Heart left ventricle (tissue), 16 donors: Measurements from ENCODE around the gene KRABD2.

Experiments
- ATAC-seq, 4 donors: fragments of 200-7000 bp; cut with Tn5 transposase; one replicate each; pipeline ENCODE4 v1.9.1; 2020 to 2022; ENCODE audit warnings: moderate library complexity in 4 of 4, mild to moderate bottlenecking in 3 of 4, moderate number of reproducible peaks in 1 of 4
- DNase-seq, 5 donors: peaks; one replicate each; pipeline ENCODE4 v3.0.0-alpha.2; 2020
- H3K27ac ChIP-seq, 12 donors: fragments of 200-600 bp; sonication (generic) in 4 of 12; one replicate each; pipeline versions ENCODE4 v1.5.0 to v1.8.0; 2016 to 2022; ENCODE audit warnings: mild to moderate bottlenecking in 2 of 12
- H3K27me3 ChIP-seq, 9 donors: fragments of 200-600 bp; sonication (generic) in 2 of 9; one replicate each; pipeline versions ENCODE4 v1.5.1 to v1.8.0; 2016 to 2022; ENCODE audit warnings: mild to moderate bottlenecking in 3 of 9
- H3K36me3 ChIP-seq, 9 donors: fragments of 200-600 bp; sonication (generic) in 2 of 9; one replicate each; pipeline versions ENCODE4 v1.5.0 to v1.8.0; 2018 to 2022; ENCODE audit warnings: mild to moderate bottlenecking in 2 of 9
- H3K4me1 ChIP-seq, 12 donors: fragments of 200-600 bp; sonication (generic) in 4 of 12; one replicate each; pipeline versions ENCODE4 v1.5.0 to v1.8.0; 2016 to 2022; ENCODE audit warnings: mild to moderate bottlenecking in 3 of 12
- H3K4me3 ChIP-seq, 12 donors: fragments of 200-600 bp; sonication (generic) in 4 of 12; one replicate each; pipeline versions ENCODE4 v1.5.0 to v1.8.0; 2017 to 2022; ENCODE audit warnings: mild to moderate bottlenecking in 9 of 12, moderate library complexity in 4 of 12
- H3K9me3 ChIP-seq, 12 donors: fragments of 200-600 bp; sonication (generic) in 4 of 12; one replicate each; pipeline versions ENCODE4 v1.5.0 to v1.8.0; 2016 to 2022; ENCODE audit warnings: mild to moderate bottlenecking in 1 of 12
- POLR2A ChIP-seq, 2 donors: fragments of 450-650 bp; IDR thresholded peaks; one replicate each; pipeline ENCODE4 v1.6.1; 2017; ENCODE audit warnings: antibody characterized with exemption in 2 of 2, mild to moderate bottlenecking in 2 of 2, moderate library complexity in 2 of 2
- WGBS, 4 donors: extraction: QIAGEN DNeasy Blood & Tissue Kit in 2 of 4; methylation state at CpG; one replicate each; pipeline versions ENCODE4 v1.1.5 to v1.1.7; 2013 to 2018; 5-methylcytosine and 5-hydroxymethylcytosine counted together
- intact Hi-C, 10 donors: fragments of 100-400 bp; cut with DNase I; formaldehyde crosslinking; loops; one replicate each; pipeline versions ENCODE4 v1.11.1 to v1.14.2; 2022
- TF ChIP-seq, protein P1 (sequence below), 12 donors: fragments of 200-600 bp; sonication (generic) in 4 of 12; IDR thresholded peaks; one replicate each; pipeline versions ENCODE4 v1.5.0 to v1.8.0; 2018 to 2022; ENCODE audit warnings: antibody characterized with exemption in 12 of 12, mild to moderate bottlenecking in 5 of 12
- donor health status: ischemic (EF 13 %, LVEDD 7.1; RV severe dilation, severe dysfunction).
- donor health status: healthy with polysubstance abuse.
- donor health status: DM: no; HTN: yes; CAD: no.
- donor health status: DM: no; HTN: no; CAD: no.
- donor health status: ischemic (EF 25% LVEDD 6.9; RV normal size, moderate dysfunction).
- donor health status: ischemic (EF 25% LVEDD 5.7; RV mildly dilated, moderate dysfunction).
- donor health status: healthy.
- donor health status: DM: yes; HTN: yes; CAD: no.
- donor health status: ischemic (EF 35%, LVEDD 5.7; RV mildly dilated, moderate dysfunction).
- donor health status: nonischemic (EF 11% LVEDD 7.7; RV severe dilation, severe dysfunction).
- donor health status: DM: yes; HTN: yes; CAD: no.
- donor health status: PGD.
- donor health status: ischemic (EF 29% LVEDD 5.4; RV normal size, mild dysfunction).
- donor health status: nonischemic (EF 23%, LVEDD 6.1; RV moderate dilation, normal function).

The KRABD2 gene

DNA sequence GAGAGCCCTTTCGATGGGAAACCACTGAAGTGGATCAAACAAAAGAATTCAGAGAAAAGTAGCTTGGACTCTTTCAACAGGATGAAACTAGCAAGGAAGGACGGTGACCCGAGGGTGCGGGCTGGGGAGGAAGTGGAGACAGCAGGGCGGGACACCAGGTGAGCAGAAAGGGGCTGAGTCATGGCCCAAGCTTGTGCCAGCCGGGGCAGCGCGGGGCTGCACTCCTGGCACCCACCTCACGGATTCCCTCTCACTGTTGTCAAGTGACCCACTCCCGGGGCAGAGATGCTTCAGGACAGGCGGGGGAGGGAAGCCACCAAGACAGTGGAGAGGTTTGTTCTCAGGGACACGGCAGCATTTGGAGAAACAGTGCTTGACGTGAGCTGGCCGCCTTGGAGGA is 31.9 kb upstream of the KRABD2 start:
- no peak for TF ChIP-seq POLR2A (IDR thresholded peaks at IDR 0.05)
- TF ChIP-seq, protein P1, sequence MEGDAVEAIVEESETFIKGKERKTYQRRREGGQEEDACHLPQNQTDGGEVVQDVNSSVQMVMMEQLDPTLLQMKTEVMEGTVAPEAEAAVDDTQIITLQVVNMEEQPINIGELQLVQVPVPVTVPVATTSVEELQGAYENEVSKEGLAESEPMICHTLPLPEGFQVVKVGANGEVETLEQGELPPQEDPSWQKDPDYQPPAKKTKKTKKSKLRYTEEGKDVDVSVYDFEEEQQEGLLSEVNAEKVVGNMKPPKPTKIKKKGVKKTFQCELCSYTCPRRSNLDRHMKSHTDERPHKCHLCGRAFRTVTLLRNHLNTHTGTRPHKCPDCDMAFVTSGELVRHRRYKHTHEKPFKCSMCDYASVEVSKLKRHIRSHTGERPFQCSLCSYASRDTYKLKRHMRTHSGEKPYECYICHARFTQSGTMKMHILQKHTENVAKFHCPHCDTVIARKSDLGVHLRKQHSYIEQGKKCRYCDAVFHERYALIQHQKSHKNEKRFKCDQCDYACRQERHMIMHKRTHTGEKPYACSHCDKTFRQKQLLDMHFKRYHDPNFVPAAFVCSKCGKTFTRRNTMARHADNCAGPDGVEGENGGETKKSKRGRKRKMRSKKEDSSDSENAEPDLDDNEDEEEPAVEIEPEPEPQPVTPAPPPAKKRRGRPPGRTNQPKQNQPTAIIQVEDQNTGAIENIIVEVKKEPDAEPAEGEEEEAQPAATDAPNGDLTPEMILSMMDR (IDR thresholded peaks at IDR 0.05), result no peak
- Histone ChIP-seq H3K36me3 (no peaks in the 10 kb centered on the region), H3K4me3 (no peak overlapping the region), H3K9me3 (no peaks in the 10 kb centered on the region), H3K27me3 (no peaks in the 10 kb centered on the region), H3K4me1 (peaks cover 0 to 10% (median 2%) of the 10 kb centered on the region in 12 donors), H3K27ac (no peak overlapping the region)
- intact Hi-C loops, result loop anchor here in 1 of 10 donors (2.0 kb wide), 1 partner anchor 378 kb away; no protein-coding TSS in a partner anchor
- ATAC-seq (no peak), DNase-seq (no peak)
- 56 to 70% (median 61%) methylated on average over 14 of the region's 14 CpGs for WGBS, 4 donors

DNA sequence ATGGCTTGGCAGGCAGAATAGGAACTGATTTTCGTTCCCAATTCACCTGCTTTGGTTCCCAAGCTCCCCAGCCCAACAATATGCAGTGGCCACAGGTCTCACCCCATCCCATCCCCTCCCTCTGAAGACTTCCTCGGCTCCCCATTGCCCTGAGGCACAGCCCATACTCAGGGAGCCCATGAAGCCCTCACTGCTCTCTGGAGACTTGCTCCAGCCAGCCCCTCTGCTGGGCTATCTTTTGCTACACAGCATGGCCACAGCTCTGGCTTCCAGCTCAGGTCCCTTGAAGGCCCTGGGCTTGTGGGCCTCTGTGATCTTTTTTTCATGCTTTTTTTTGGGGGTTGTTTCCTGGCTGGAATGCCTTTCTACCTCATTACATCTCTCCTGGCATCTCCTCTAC is 29.7 kb upstream of the KRABD2 start:
- TF ChIP-seq, protein P1 (IDR thresholded peaks at IDR 0.05), result no peak
- DNase-seq (no peak), ATAC-seq (no peak)
- Histone ChIP-seq H3K9me3 (no peaks in the 10 kb centered on the region), H3K27ac (no peak overlapping the region), H3K27me3 (no peaks in the 10 kb centered on the region), H3K4me3 (no peak overlapping the region), H3K4me1 (peaks cover 0 to 10% (median 2%) of the 10 kb centered on the region in 12 donors), H3K36me3 (no peaks in the 10 kb centered on the region)
- 70 to 83% (median 78%) methylated on average over 2 of the region's 2 CpGs for WGBS, 4 donors
- intact Hi-C loops, result no loop called here

DNA sequence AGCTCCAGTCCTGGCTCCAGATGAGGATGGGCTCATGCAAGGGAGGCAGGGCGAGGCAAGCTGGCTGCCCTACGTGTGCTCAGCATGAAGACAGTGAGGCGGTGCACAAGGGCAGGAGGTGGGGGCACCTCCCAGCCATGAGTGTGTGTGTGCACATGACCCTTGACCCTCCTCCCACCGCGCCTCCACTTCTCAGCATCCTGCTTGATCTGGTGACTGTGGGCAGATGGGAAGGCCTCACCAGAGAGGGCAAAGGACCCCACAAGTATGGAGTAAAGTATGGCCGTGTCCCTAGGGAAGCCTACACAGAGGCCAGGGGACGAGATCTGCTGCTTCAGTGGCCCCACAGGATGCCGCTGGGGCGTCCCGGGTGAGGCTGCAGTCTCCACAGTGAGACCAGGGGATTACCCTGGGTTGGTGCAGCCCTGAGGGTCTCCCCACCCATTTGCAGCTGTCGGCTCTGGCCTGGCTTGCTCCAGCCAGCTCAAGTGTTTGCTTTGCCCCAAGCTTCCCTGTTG is 29.1 kb upstream of the KRABD2 start:
- Histone ChIP-seq H3K27me3 (no peaks in the 10 kb centered on the region), H3K4me1 (peaks cover 0 to 7% (median 1%) of the 10 kb centered on the region in 12 donors), H3K36me3 (no peaks in the 10 kb centered on the region), H3K9me3 (no peaks in the 10 kb centered on the region), H3K4me3 (no peak overlapping the region), H3K27ac (no peak overlapping the region)
- intact Hi-C loops, result no loop called here
- 84 to 90% (median 89%) methylated on average over 7 to 11 of the region's 11 CpGs for WGBS, 4 donors
- DNase-seq (no peak), ATAC-seq (no peak)
- no peak for TF ChIP-seq POLR2A (IDR thresholded peaks at IDR 0.05)
- TF ChIP-seq, protein P1 (IDR thresholded peaks at IDR 0.05), result no peak

DNA sequence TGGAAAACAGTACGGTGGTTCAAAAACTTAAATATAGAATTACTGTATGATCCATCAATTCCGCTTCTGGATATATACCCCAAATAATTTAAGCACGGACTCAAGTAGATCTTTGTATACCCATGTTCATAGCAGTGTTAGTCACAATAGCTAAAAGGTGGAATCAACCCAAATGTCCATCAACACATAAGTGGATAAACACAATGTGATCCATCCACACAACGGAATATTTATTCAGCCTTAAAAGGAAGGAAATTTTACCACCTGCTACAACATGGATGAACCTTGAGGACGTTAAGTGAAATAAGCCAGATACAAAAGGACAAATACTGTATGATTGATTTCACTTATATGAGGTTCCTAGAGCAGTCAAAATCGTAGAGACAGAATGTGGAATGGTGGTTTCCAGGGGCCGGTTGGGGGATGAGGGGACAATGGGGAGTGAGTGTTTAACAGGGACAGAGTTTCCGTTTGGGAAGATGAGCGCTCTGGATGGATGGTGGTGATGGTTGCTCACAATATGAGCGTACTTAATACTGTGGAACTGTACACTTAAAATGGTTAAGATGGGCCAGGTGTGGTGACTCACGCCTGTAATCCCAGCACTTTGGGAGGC is 26.5 kb upstream of the KRABD2 start:
- H3K36me3 ChIP-seq, result no peaks in the 10 kb centered on the region
- 76 to 85% (median 80%) methylated on average over 11 of the region's 11 CpGs for WGBS, 4 donors
- intact Hi-C loops, result no loop called here
- no peaks in the 10 kb centered on the region for H3K4me1 ChIP-seq
- TF ChIP-seq, protein P1 (IDR thresholded peaks at IDR 0.05), result no peak
- no peak for TF ChIP-seq POLR2A (IDR thresholded peaks at IDR 0.05)
- DNase-seq (no peak), ATAC-seq (no peak)
- H3K27me3 ChIP-seq, result peaks cover 0 to 12% (median 1%) of the 10 kb centered on the region in 9 donors
- H3K4me3 ChIP-seq, result no peak overlapping the region
- no peaks in the 10 kb centered on the region for H3K9me3 ChIP-seq
- no peak overlapping the region for H3K27ac ChIP-seq
